ENCODE measurements around the gene CTSA. TPM values are rescaled to one million over a fixed set of nuclear protein-coding genes. Genes with fewer than 3 reads are reported as not detected.
A peak's percentile ranks its signal among the peaks of the same experiment; 100 is the strongest.

CTSA gene
- total and polyA plus RNA-seq, 2 of the 4 experiments (the other 2 are of a cell fraction) = 19.0 to 312 TPM

DNA sequence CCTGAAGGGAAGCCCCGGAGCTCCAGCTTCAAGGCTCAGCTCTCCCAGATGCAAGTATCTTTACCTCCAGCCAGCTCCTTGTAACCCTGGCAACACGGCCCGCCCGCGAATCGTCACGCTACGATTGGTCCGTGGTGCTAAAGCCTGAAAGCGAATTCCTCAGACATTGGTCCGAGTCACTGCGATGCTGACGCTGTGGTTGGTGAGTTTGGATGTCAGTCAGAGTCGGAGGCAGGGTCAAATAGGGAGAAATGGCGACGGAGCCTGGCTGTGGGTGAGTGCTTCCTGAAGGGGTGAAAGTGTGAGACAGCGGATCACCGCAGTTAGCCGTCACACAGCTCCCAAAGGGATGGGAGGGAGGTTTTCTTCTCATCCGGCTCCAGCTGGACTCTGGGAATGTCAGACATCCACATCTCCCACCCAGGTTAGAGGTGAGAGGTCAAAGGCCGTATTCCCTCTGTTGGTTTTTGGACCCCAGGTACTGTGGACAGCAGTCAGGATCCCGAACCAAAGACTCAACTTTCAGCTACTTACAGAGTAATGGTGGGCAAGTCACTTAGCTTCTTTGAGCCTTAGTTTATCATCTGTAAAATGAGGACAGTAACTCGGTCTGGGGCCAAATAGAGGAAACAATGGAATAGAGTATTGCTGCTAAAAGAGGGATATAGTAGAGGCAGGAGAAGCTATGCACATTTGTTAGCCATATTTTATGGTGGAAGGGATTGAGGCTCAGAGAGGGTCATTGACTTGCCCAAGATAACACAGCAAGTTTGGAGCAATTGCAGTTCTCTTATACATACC lies 9.9 kb upstream of the CTSA start, which contains the start of gene ZSWIM1:
ZSWIM1 (plus strand) TSS at position 240 of the 801 bp plus-strand sequence. CDS start 1,366 bp downstream, outside the sequence.
- peak within 1 kb of the TSS; percentile 88 for H3K4ac ChIP-seq (ENCODE audit: low read depth, low read length)
- no peak within 1 kb of the TSS for H2BK20ac ChIP-seq (ENCODE audit: low read depth, low read length)
- H3K18ac ChIP-seq (ENCODE audit: low read depth, low read length) = peak within 1 kb of the TSS; percentile 12
- peak within 1 kb of the TSS; percentile 96 for H2AFZ ChIP-seq (replicated peaks; ENCODE audit: low read length, poor library complexity)
- H2BK120ac ChIP-seq (ENCODE audit: low read depth, low read length) = peak within 1 kb of the TSS; percentile 26; the same call in 1 of the 2 replicates
- BruUV-seq (replicated peaks) = no TSS peak
- in situ Hi-C loops (cut with MboI; ENCODE audit: low sequenced_read_pairs) (no loop called here), intact Hi-C loops (cut with micrococcal nuclease) (no loop called here), dilution Hi-C loops (cut with HindIII; ENCODE audit: low sequenced_read_pairs, unreplicated experiment) (no loop called here)
- DNase-seq = peak; percentile 99
- peak within 1 kb of the TSS; percentile 87 for H3K23ac ChIP-seq (ENCODE audit: low read depth, low read length)
- H3K9me1 ChIP-seq (ENCODE audit: insufficient read depth, low read length) = peaks cover 4% of the 10 kb centered on the region
- H3K9me3 ChIP-seq (ENCODE audit: control insufficient read depth, insufficient read depth, low read length) = no peaks in the 10 kb centered on the region
- H3K27me3 ChIP-seq (ENCODE audit: control insufficient read depth, insufficient read depth, low read length) = no peaks in the 10 kb centered on the region
- peak within 1 kb of the TSS; percentile 98 for H2AK9ac ChIP-seq (replicated peaks; ENCODE audit: low read depth, low read length, poor library complexity)
- peak within 1 kb of the TSS; percentile 85 to 99 for H4K8ac ChIP-seq (ENCODE audit: low read depth in 2 of 2, low read length in 2 of 2)
- H4K20me1 ChIP-seq (ENCODE audit: insufficient read depth, low read length) = no peaks in the 10 kb centered on the region; the same call in 1 of the 2 replicates
- 0% methylated on average over 3 of the region's 23 CpGs; no CpG with 5 or more reads in 1 of the 2 experiments for WGBS, 2 experiments (ENCODE audit: extremely low coverage in 2 of 2, insufficient read length in 1 of 2)
- peak within 1 kb of the TSS; percentile 95 for H3K56ac ChIP-seq (ENCODE audit: extremely low read depth, insufficient read depth, low read length)
- peaks cover 2% of the 10 kb centered on the region; the same call in 1 of the 2 replicates for H3K4me1 ChIP-seq (ENCODE audit: control insufficient read depth, insufficient read depth, low read length)
- peak within 1 kb of the TSS; percentile 82 for H3K4me2 ChIP-seq (ENCODE audit: low read depth, low read length)
- H3K4me3 ChIP-seq (ENCODE audit: insufficient read depth, low read depth, low read length) = peak within 1 kb of the TSS; percentile 52
- H4K91ac ChIP-seq (ENCODE audit: insufficient read depth, low read depth, low read length) = peak within 1 kb of the TSS; percentile 87
- peak within 1 kb of the TSS; percentile 72 for H3K27ac ChIP-seq (ENCODE audit: insufficient read depth, low read length)
- H3K14ac ChIP-seq (replicated peaks; ENCODE audit: low read depth, low read length) = peak within 1 kb of the TSS; percentile 96
- CTCF ChIA-PET = interaction anchor here (0.6 to 1.0 kb wide), 2 partner anchors 9 to 52 kb away, joined by 3 to 5 read pairs; no protein-coding TSS in a partner anchor
- peak within 1 kb of the TSS; percentile 45; the same call in 1 of the 3 replicates for H2BK15ac ChIP-seq (ENCODE audit: low read depth, low read length)
- H3K79me1 ChIP-seq (ENCODE audit: low read depth in 1 of 2, low read length in 2 of 2) = peaks cover 11 to 37% of the 10 kb centered on the region in 2 experiments; a peak in 3 of 4 replicates
- peak within 1 kb of the TSS; percentile 48 for H2BK5ac ChIP-seq (ENCODE audit: low read depth, low read length, poor library complexity, severe bottlenecking)
- H3K36me3 ChIP-seq (ENCODE audit: control insufficient read depth, insufficient read depth, low read length) = peaks cover 35% of the 10 kb centered on the region
- peak within 1 kb of the TSS; percentile 87 for H2AK5ac ChIP-seq (ENCODE audit: low read depth, low read length)
- peak within 1 kb of the TSS; percentile 83 for H3K9ac ChIP-seq (ENCODE audit: low read depth, low read length)
- POLR2A ChIA-PET (ENCODE audit: unreplicated experiment) = interaction anchor here (0.6 to 1.0 kb wide), 5 partner anchors 9 to 47 kb away, joined by 3 to 4 read pairs (median 3); partner anchors contain the start of genes ACOT8 and ZSWIM3
- H4K5ac ChIP-seq (ENCODE audit: low read depth, low read length) = peak within 1 kb of the TSS; percentile 77
- peak; percentile 98 for ATAC-seq (ENCODE audit: low read depth)
- TF ChIP-seq RCOR1 (IDR thresholded peaks at IDR 0.05; ENCODE audit: insufficient replicate concordance, low read length) (no peak), CHD1 (IDR thresholded peaks at IDR 0.05; ENCODE audit: low read depth, low read length) (no peak), NFE2L2 (IDR thresholded peaks at IDR 0.05; ENCODE audit: low read depth, low read length) (no peak), CTCF (conservative IDR thresholded peaks at IDR 0.05; ENCODE audit: low read depth, low read length) (no peak), RAD21 (IDR thresholded peaks at IDR 0.05; ENCODE audit: low read length) (no peak), BHLHE40 (IDR thresholded peaks at IDR 0.05; ENCODE audit: low read depth, low read length) (no peak), MAFK (IDR thresholded peaks at IDR 0.05; ENCODE audit: low read depth, low read length) (no peak), RFX5 (IDR thresholded peaks at IDR 0.05; ENCODE audit: low read depth, low read length) (peak; percentile 27; the same call in 1 of the 2 replicates), SMC3 (IDR thresholded peaks at IDR 0.05; ENCODE audit: low read depth, low read length) (no peak), MAZ (IDR thresholded peaks at IDR 0.05; ENCODE audit: borderline replicate concordance, low read depth, low read length) (no peak), CEBPB (IDR thresholded peaks at IDR 0.05; ENCODE audit: low read depth, low read length) (no peak)
- TF ChIP-seq, protein P1, sequence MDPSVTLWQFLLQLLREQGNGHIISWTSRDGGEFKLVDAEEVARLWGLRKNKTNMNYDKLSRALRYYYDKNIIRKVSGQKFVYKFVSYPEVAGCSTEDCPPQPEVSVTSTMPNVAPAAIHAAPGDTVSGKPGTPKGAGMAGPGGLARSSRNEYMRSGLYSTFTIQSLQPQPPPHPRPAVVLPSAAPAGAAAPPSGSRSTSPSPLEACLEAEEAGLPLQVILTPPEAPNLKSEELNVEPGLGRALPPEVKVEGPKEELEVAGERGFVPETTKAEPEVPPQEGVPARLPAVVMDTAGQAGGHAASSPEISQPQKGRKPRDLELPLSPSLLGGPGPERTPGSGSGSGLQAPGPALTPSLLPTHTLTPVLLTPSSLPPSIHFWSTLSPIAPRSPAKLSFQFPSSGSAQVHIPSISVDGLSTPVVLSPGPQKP (IDR thresholded peaks at IDR 0.05; ENCODE audit: borderline replicate concordance, low read depth, low read length) = no peak
- TF ChIP-seq, protein P2, sequence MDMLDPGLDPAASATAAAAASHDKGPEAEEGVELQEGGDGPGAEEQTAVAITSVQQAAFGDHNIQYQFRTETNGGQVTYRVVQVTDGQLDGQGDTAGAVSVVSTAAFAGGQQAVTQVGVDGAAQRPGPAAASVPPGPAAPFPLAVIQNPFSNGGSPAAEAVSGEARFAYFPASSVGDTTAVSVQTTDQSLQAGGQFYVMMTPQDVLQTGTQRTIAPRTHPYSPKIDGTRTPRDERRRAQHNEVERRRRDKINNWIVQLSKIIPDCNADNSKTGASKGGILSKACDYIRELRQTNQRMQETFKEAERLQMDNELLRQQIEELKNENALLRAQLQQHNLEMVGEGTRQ (IDR thresholded peaks at IDR 0.05; ENCODE audit: low read depth, low read length) = no peak
